IPS-20b (cell line): Measurements from ENCODE around the gene TP53BP1.

Experiments
- H3K27ac ChIP-seq: one replicate; pipeline ENCODE4 v1.5.1; 2013; ENCODE audit warnings: low read length
- H3K27me3 ChIP-seq: 2 replicates; pipeline ENCODE4 v1.6.1; 2013; ENCODE audit warnings: mild to moderate bottlenecking, low read length, inconsistent platforms; ENCODE audit not compliant: insufficient read depth
- H3K36me3 ChIP-seq: 2 replicates; pipeline ENCODE4 v1.6.1; 2013; ENCODE audit warnings: low read depth, mild to moderate bottlenecking, inconsistent platforms, low read length, moderate library complexity; ENCODE audit not compliant: insufficient read depth
- H3K4me1 ChIP-seq: 2 replicates; pipeline ENCODE4 v1.6.1; 2013; ENCODE audit warnings: mild to moderate bottlenecking, control low read depth, inconsistent platforms, low read length, moderate library complexity; ENCODE audit not compliant: insufficient read depth
- H3K4me3 ChIP-seq: 2 replicates; pipeline ENCODE4 v1.5.1; 2013; ENCODE audit warnings: mild to moderate bottlenecking, low read length, inconsistent platforms
- H3K9ac ChIP-seq: 2 replicates; pipeline ENCODE4 v1.6.1; 2013; ENCODE audit warnings: low read depth, mild to moderate bottlenecking, inconsistent platforms, low read length, moderate library complexity
- H3K9me3 ChIP-seq: 2 replicates; pipeline ENCODE4 v1.6.1; 2013; ENCODE audit warnings: mild to moderate bottlenecking, low read depth, low read length, inconsistent platforms; ENCODE audit not compliant: insufficient read depth

TP53BP1 gene

DNA sequence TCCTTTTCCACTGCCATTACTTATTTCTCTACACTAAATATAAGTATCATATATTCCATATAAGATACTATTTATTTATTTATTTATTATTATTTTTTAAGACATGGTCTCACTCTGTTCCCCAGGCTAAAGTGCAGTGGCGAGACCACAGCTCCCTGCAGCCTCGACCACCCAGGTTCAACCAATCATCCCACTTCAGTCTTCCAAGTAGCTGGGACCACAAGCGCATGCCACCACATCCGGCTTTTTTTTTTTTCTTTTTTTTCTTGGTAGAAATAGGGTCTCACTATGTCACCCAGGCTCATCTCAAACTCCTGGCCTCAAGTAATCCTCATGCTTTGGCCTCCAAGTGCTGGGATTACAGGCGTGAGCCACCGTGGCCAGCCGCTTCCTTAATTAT is 56.6 kb downstream of the TP53BP1 start:
- H3K27ac ChIP-seq: no peak overlapping the region
- no peaks in the 10 kb centered on the region for H3K9me3 ChIP-seq
- H3K4me1 ChIP-seq: peaks cover 2% of the 10 kb centered on the region; the same call in 1 of the 2 replicates
- H3K4me3 ChIP-seq: no peak overlapping the region
- H3K27me3 ChIP-seq: no peaks in the 10 kb centered on the region
- no peak overlapping the region for H3K9ac ChIP-seq
- peaks cover 96% of the 10 kb centered on the region for H3K36me3 ChIP-seq

DNA sequence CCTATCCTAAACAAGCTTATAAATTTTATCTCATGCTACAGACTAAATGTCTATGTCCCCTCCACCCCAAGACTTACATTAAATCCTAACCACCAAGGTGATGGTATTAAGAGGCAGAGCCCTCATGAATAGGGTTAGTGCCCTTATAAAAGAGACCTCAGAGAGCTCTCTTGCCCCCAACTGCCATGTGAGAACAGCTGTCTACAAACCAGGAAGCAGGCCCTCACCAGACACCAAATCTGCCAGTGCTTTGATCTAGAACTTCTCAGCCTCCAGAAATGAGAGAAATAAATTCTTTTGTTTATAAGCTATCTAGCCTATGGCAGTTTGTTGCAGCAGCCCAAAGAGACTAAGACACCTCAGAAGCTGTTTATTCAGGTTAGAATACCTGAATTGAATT is 58.5 kb downstream of the TP53BP1 start:
- no peak overlapping the region for H3K4me3 ChIP-seq
- H3K9ac ChIP-seq: no peak overlapping the region
- H3K27me3 ChIP-seq: no peaks in the 10 kb centered on the region
- H3K27ac ChIP-seq: no peak overlapping the region
- peaks cover 98% of the 10 kb centered on the region for H3K36me3 ChIP-seq
- H3K4me1 ChIP-seq: no peaks in the 10 kb centered on the region
- H3K9me3 ChIP-seq: no peaks in the 10 kb centered on the region

DNA sequence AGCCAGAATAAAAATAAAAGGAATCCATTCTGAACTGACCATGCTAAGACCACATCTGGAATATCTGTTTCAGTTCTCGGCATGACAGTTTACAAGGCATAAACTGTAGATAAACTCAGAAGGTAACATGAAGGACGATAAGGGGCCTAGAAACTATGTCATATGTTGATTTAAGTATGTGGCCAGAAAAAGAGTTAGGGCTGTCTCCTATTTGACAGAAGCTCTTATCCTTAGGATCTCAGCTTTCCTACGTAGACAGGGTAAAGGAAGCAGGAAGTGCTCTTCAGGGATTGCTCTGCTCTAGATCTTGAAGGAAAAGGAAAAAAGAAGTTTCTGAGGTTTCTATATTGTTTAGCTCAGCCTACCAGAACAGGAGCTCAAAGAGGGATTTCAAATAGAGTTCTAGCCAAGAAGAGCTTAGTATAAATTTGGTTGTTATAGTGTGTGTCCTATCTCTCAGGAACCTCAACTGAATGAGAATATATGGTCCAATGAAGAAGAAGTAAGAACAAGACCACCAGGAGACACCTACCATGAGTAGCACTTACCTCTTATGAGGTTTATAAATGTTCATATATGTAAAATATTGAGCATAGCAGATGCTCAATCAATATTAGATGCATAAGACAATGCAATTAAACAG is 59.2 kb downstream of the TP53BP1 start:
- Histone ChIP-seq H3K27ac (no peak overlapping the region), H3K9me3 (no peaks in the 10 kb centered on the region), H3K4me1 (no peaks in the 10 kb centered on the region), H3K36me3 (peaks cover 98% of the 10 kb centered on the region), H3K4me3 (no peak overlapping the region), H3K27me3 (no peaks in the 10 kb centered on the region), H3K9ac (no peak overlapping the region)

DNA sequence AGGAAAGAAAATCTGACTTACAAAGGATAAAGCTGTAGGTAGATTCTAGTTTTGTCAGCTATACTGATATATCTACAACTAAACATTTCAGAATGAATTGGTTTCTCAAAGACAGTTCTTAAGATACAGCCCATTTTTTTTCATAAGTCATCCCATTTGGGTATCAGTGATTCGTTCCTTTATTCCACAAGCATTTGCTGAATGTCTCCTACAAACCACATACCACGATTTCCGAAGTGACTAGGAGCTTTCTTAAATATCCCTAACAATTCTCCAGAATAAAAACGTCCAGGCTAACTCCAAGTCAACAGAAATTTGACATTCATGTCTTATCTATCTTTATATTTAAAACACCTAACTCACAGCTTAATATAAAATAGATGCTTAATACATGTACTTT is 59.8 kb downstream of the TP53BP1 start:
- Histone ChIP-seq H3K36me3 (peaks cover 98% of the 10 kb centered on the region), H3K4me3 (no peak overlapping the region)

DNA sequence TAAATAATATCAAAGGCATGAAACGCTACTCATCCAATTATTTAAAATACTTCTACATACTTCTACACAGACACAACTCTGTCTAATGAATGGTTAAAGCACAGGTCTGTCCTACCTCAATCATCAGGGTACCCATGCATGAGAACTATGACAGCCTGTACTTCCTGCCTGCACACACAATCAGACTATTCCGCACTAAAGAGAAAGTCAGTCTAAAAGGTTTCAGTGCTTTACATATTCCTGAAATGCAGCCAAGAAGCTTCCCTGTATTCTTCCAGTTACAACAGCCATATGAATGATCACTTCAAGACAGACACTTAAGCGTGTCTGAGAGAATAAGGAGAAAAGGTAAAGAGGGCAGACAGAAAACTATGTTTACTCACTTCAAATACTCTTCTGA is 63.3 kb downstream of the TP53BP1 start:
- H3K9me3 ChIP-seq: no peaks in the 10 kb centered on the region
- H3K27me3 ChIP-seq: no peaks in the 10 kb centered on the region
- H3K27ac ChIP-seq: no peak overlapping the region
- no peak overlapping the region for H3K4me3 ChIP-seq
- H3K36me3 ChIP-seq: peaks cover 98% of the 10 kb centered on the region
- no peaks in the 10 kb centered on the region for H3K4me1 ChIP-seq
- H3K9ac ChIP-seq: no peak overlapping the region

More for the DNA sequence above, 59.8 kb downstream of the TP53BP1 start:
- Histone ChIP-seq H3K4me1 (no peaks in the 10 kb centered on the region), H3K9me3 (no peaks in the 10 kb centered on the region), H3K27ac (no peak overlapping the region), H3K27me3 (no peaks in the 10 kb centered on the region), H3K9ac (no peak overlapping the region)

DNA sequence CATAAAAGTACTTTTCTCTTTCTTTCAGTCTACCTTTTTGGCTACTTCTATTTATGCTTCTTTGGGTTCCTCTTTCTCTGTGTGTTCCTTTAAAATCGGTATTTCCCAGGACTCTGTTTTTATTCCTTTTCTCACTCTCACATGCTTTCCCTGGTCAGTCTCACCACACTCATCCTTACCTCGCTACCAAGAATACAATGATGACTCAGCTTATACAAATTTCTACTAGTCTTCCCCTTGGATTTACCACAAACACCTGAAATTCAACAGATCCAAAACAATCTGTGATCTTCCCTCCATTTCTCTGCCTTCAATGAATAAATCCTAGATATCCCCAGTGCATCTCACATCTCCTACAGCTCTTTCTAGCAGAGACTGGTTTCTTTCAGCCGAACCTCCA is 69.2 kb downstream of the TP53BP1 start:
- H3K9me3 ChIP-seq: no peaks in the 10 kb centered on the region
- no peak overlapping the region for H3K9ac ChIP-seq
- H3K4me1 ChIP-seq: no peaks in the 10 kb centered on the region
- H3K27ac ChIP-seq: no peak overlapping the region
- H3K36me3 ChIP-seq: peaks cover 98% of the 10 kb centered on the region
- H3K4me3 ChIP-seq: no peak overlapping the region
- H3K27me3 ChIP-seq: no peaks in the 10 kb centered on the region

DNA sequence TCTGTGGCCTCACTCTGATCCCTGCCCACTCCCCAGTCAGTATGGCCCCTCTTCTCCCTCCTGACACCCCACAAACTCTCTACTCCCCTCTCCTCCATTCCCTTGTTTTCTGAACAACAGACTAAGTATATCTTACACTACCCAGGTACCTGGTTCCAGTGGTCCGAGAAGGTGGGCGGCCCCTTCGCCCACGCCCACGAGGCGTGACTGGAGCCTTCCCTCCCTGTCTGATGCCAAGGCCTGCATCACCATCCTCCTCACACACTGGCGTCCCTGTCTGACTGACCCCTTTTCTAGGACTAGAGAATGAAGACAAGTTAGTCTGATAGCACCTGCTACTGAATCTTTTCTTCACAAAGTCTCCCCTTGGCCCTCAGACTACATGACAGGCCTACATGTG is 72.1 kb downstream of the TP53BP1 start:
- Histone ChIP-seq H3K36me3 (peaks cover 96% of the 10 kb centered on the region), H3K9ac (no peak overlapping the region)

DNA sequence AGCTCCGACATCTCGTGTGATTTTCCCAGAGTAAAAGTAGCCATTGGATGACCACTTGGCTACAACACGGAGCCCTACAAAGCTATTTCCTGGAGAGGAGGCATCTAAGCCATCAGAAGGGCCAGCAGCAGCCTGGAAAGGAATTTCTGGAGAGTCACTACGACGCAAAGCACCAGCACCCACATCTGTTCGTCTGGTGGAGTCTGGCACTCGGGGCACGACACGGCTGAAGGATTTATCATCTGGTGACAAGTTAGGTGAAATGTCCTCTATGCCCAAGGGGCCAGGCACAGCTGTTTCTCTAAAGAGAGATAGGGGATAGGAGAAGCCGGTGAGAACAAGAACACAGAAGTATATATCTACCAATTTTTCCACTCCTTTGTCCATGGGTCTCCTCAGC is 72.5 kb downstream of the TP53BP1 start:
- no peak overlapping the region for H3K9ac ChIP-seq
- H3K4me3 ChIP-seq: no peak overlapping the region
- no peaks in the 10 kb centered on the region for H3K4me1 ChIP-seq
- H3K27ac ChIP-seq: no peak overlapping the region
- no peaks in the 10 kb centered on the region for H3K27me3 ChIP-seq
- no peaks in the 10 kb centered on the region for H3K9me3 ChIP-seq
- peaks cover 98% of the 10 kb centered on the region for H3K36me3 ChIP-seq

More for the DNA sequence above, 72.1 kb downstream of the TP53BP1 start:
- Histone ChIP-seq H3K27me3 (no peaks in the 10 kb centered on the region), H3K27ac (no peak overlapping the region), H3K9me3 (no peaks in the 10 kb centered on the region), H3K4me1 (no peaks in the 10 kb centered on the region), H3K4me3 (no peak overlapping the region)

DNA sequence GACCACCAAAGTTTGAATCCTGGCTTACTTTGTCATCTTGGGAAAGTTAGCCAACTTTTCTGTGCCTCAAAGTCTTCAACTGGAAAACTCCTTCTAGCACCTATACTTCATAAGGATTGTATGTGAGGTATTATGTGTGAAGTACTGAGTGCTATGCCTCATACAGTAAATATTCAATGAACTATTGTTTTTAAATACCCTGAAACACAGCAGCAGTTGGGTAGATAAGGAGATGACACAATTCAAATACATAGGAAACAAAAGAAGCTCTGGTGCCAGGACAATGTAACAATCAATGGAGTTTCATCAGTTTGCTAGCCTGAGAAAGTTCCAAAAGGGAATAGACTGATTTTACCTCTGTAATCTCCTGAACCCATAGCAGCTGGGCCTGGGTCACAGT is 78.8 kb downstream of the TP53BP1 start:
- Histone ChIP-seq H3K36me3 (peaks cover 98% of the 10 kb centered on the region), H3K9ac (no peak overlapping the region), H3K27ac (no peak overlapping the region), H3K27me3 (no peaks in the 10 kb centered on the region), H3K9me3 (no peaks in the 10 kb centered on the region), H3K4me1 (no peaks in the 10 kb centered on the region), H3K4me3 (no peak overlapping the region)

DNA sequence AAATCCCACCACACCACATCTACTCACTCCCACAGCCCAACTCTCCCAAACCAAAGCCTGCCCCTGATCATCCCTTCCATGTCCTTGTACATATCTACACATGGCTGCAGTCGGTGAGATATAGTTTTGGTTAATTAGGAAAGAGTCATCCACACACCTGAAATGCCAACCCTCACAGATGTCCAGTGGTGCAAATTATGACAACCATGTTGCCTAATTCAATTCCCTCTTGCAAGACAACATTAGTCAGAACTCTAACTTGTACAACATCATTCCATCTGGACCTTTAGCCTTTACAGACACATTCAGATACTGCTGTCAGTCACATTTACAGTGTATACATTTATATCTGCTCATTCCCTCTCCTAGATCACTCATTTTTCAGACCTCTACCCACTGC is 80.9 kb downstream of the TP53BP1 start:
- no peak overlapping the region for H3K9ac ChIP-seq
- H3K27ac ChIP-seq: no peak overlapping the region
- H3K4me3 ChIP-seq: no peak overlapping the region
- no peaks in the 10 kb centered on the region for H3K27me3 ChIP-seq
- H3K9me3 ChIP-seq: no peaks in the 10 kb centered on the region
- H3K4me1 ChIP-seq: no peaks in the 10 kb centered on the region
- H3K36me3 ChIP-seq: peaks cover 100% of the 10 kb centered on the region

DNA sequence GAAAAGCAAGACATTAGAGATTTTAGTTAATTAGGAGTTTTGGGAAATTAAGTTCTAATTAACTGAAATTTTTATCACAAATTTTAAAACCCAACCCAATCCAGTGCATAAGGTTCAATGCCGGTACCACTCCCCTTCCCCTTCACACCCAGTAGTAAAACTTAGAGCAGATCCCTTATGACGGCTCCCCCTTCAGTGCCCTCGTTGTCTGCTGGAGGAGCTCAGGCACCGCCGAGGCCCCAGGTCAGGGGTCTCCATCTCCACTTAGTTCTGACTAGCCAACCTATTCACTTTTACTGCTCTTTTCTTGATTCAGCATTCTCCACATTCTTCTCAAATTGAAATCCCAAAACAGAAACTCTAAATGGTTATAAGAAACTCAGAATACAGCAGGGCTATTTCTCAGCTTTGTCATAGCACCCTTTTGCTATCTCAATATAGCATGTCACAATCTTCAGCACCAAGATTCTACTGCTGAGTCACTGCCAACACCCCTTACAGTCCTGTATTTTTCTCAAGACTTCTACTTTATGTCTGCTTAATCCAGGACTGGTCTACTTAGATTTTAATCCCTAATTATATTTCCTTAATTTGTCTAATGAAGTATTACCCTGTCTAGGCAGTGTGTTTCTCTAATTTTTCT is 82.3 kb downstream of the TP53BP1 start:
- Histone ChIP-seq H3K4me1 (no peaks in the 10 kb centered on the region), H3K9ac (no peak overlapping the region), H3K9me3 (no peaks in the 10 kb centered on the region), H3K27ac (no peak overlapping the region), H3K4me3 (no peak overlapping the region), H3K36me3 (peaks cover 100% of the 10 kb centered on the region), H3K27me3 (no peaks in the 10 kb centered on the region)

DNA sequence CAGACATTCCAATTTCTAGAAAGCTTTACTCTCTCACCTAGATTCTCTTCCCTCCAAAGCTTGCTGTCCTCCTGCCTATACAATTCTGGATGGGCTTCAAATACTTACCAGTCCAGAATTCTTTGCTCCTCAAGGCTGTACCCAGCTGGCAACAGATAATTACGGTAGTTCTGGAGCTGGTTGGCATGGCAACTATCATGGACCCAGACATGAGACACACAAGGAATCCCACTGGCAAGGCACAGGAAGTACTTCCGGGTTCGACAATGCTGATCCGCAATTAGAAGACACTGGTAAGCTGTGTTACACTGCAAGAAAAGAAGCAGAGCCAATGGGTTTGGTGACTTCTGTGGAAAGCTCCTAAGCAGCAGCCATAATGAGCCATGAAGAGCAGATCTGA is 84.2 kb downstream of the TP53BP1 start:
- H3K36me3 ChIP-seq: peaks cover 100% of the 10 kb centered on the region

More for the DNA sequence above, 84.2 kb downstream of the TP53BP1 start:
- Histone ChIP-seq H3K4me1 (no peaks in the 10 kb centered on the region), H3K27ac (no peak overlapping the region), H3K27me3 (no peaks in the 10 kb centered on the region), H3K9ac (no peak overlapping the region), H3K4me3 (no peak overlapping the region), H3K9me3 (no peaks in the 10 kb centered on the region)
